ENCODE results near the gene OR10H3. TPM values are rescaled to one million over a fixed set of nuclear protein-coding genes. Genes with fewer than 3 reads are reported as not detected.
"Not testable (repeated sequence)": the region's sequence is repeated elsewhere in the genome, so short reads cannot be mapped to it uniquely, and the experiment has no call there.

OR10H3 gene
- total and polyA plus RNA-seq, 3 donors from 2014 or later, result not detected

GRCh38 chr19:15748239-15748638 is 10.5 kb downstream of the OR10H3 start:
- no peaks in the 10 kb centered on the region for H3K9me3 ChIP-seq
- H3K27ac ChIP-seq, result no peak overlapping the region
- intact Hi-C loops (cut with DNase I; ENCODE audit: low total_unique reads), result no loop called here
- no peak for TF ChIP-seq POLR2A (IDR thresholded peaks at IDR 0.05)
- no peak for TF ChIP-seq CTCF (IDR thresholded peaks at IDR 0.05)
- H3K27me3 ChIP-seq, result no peaks in the 10 kb centered on the region
- no peak for DNase-seq
- WGBS, 2 donors, result 85 to 88% methylated on average over 2 of the region's 2 CpGs
- H3K4me3 ChIP-seq, result no peak overlapping the region
- H3K36me3 ChIP-seq (ENCODE audit: low read depth, missing control alignments), result no peaks in the 10 kb centered on the region
- no peaks in the 10 kb centered on the region for H3K4me1 ChIP-seq

- Histone ChIP-seq H3K27ac (no peak overlapping the region), H3K4me3 (no peak overlapping the region), H3K4me1 (no peaks in the 10 kb centered on the region), H3K36me3 (ENCODE audit: low read depth, missing control alignments) (no peaks in the 10 kb centered on the region), H3K27me3 (no peaks in the 10 kb centered on the region), H3K9me3 (no peaks in the 10 kb centered on the region)
- no peak for DNase-seq
- TF ChIP-seq CTCF (IDR thresholded peaks at IDR 0.05) (no peak), POLR2A (IDR thresholded peaks at IDR 0.05) (no peak)
- intact Hi-C loops (cut with DNase I; ENCODE audit: low total_unique reads), result no loop called here
- 70 to 86% methylated on average over 2 of the region's 2 CpGs for WGBS, 2 donors
Observed at GRCh38 chr19:15758379-15758778, 20.6 kb downstream of the OR10H3 start.

- H3K27me3 ChIP-seq, result no peaks in the 10 kb centered on the region
- no peaks in the 10 kb centered on the region for H3K4me1 ChIP-seq
- H3K27ac ChIP-seq, result no peak overlapping the region
- peak overlapping the region in 1 of 2 donors; percentile 24 for H3K4me3 ChIP-seq
- H3K9me3 ChIP-seq, result no peaks in the 10 kb centered on the region
- TF ChIP-seq CTCF (IDR thresholded peaks at IDR 0.05), result no peak
- no peak for TF ChIP-seq POLR2A (IDR thresholded peaks at IDR 0.05)
- WGBS, 2 donors, result 32 to 45% methylated on average over 2 to 28 of the region's 28 CpGs
- intact Hi-C loops (cut with DNase I; ENCODE audit: low total_unique reads), result no loop called here
- no peaks in the 10 kb centered on the region for H3K36me3 ChIP-seq (ENCODE audit: low read depth, missing control alignments)
- no peak for DNase-seq
Observed at GRCh38 chr19:15759962-15760565, 22.3 kb downstream of the OR10H3 start.

- 56 to 67% methylated on average over 2 to 6 of the region's 6 CpGs for WGBS, 2 donors
- Histone ChIP-seq H3K9me3 (no peaks in the 10 kb centered on the region), H3K27ac (no peak overlapping the region), H3K4me3 (no peak overlapping the region), H3K36me3 (ENCODE audit: low read depth, missing control alignments) (no peaks in the 10 kb centered on the region), H3K27me3 (no peaks in the 10 kb centered on the region), H3K4me1 (no peaks in the 10 kb centered on the region)
- TF ChIP-seq POLR2A (IDR thresholded peaks at IDR 0.05) (no peak), CTCF (IDR thresholded peaks at IDR 0.05) (no peak)
- intact Hi-C loops (cut with DNase I; ENCODE audit: low total_unique reads), result no loop called here
- DNase-seq, result no peak
Observed at GRCh38 chr19:15769586-15769985, 31.8 kb downstream of the OR10H3 start.

- intact Hi-C loops (cut with DNase I; ENCODE audit: low total_unique reads); H3K36me3 ChIP-seq (ENCODE audit: low read depth, missing control alignments); H3K4me3 ChIP-seq; H3K9me3 ChIP-seq; H3K27ac ChIP-seq; DNase-seq; H3K27me3 ChIP-seq; H3K4me1 ChIP-seq: not testable (repeated sequence)
- 78 to 81% methylated on average over 3 of the region's 3 CpGs for WGBS, 2 donors
Observed at GRCh38 chr19:15774159-15774558, 36.4 kb downstream of the OR10H3 start.
